ENCODE results near the gene LHX4. TPM values are rescaled to one million over a fixed set of nuclear protein-coding genes. Genes with fewer than 3 reads are reported as not detected.

Gene LHX4
- not detected for total RNA-seq

GRCh38 chr1:180229483-180230415 is at the start of gene LHX4:
TSS of gene LHX4 (plus strand) at chr1:180230264. CDS start at chr1:180230530, 266 bp downstream.
- peak; percentile 44 for DNase-seq

- no peak for DNase-seq
Observed at GRCh38 chr1:180181048-180181447, 49.0 kb upstream of the LHX4 start.

- DNase-seq: no peak
Observed at GRCh38 chr1:180181996-180182642, 47.9 kb upstream of the LHX4 start.

- no peak for DNase-seq
Observed at GRCh38 chr1:180182643-180183311, 47.3 kb upstream of the LHX4 start.

- no peak for DNase-seq
Observed at GRCh38 chr1:180183426-180183825, 46.6 kb upstream of the LHX4 start.

- no peak for DNase-seq
Observed at GRCh38 chr1:180184041-180184440, 46.0 kb upstream of the LHX4 start.

GRCh38 chr1:180185281-180185680 is 44.8 kb upstream of the LHX4 start:
- no peak for DNase-seq

GRCh38 chr1:180185971-180186645 is 44.0 kb upstream of the LHX4 start:
- DNase-seq: no peak

- no peak for DNase-seq
Observed at GRCh38 chr1:180186831-180187230, 43.2 kb upstream of the LHX4 start.

GRCh38 chr1:180187626-180188025 is 42.4 kb upstream of the LHX4 start:
- DNase-seq: no peak

- peak; percentile 82 for DNase-seq
Observed at GRCh38 chr1:180188091-180188506, 42.0 kb upstream of the LHX4 start.

- DNase-seq: no peak
Observed at GRCh38 chr1:180188684-180189175, 41.3 kb upstream of the LHX4 start.

GRCh38 chr1:180190091-180190490 is 40.0 kb upstream of the LHX4 start:
- DNase-seq: no peak

- no peak for DNase-seq
Observed at GRCh38 chr1:180192172-180192571, 37.9 kb upstream of the LHX4 start.

GRCh38 chr1:180193141-180194047 is 36.7 kb upstream of the LHX4 start:
- DNase-seq: no peak

- DNase-seq: no peak
Observed at GRCh38 chr1:180194048-180194425, 36.0 kb upstream of the LHX4 start.

GRCh38 chr1:180194546-180195207 is 35.4 kb upstream of the LHX4 start:
- DNase-seq: no peak

GRCh38 chr1:180195401-180195800 is 34.7 kb upstream of the LHX4 start:
- DNase-seq: no peak

GRCh38 chr1:180195916-180196315 is 34.1 kb upstream of the LHX4 start:
- DNase-seq: no peak

- no peak for DNase-seq
Observed at GRCh38 chr1:180196436-180197003, 33.5 kb upstream of the LHX4 start.

Measured in tongue (tissue), 2 donors.